Activated effector memory CD4-positive, alpha-beta T cell treated with Interleukin-2 at 50 U/mL for 16 hours (primary cell): Measurements from ENCODE around the gene FCER2.
"Not testable (repeated sequence)": the region's sequence is repeated elsewhere in the genome, so short reads cannot be mapped to it uniquely, and the experiment has no call there.

ENCODE experiments used
- DNase-seq: peaks from one replicate; pipeline ENCODE4 v3.0.0-alpha.2; 2020

The FCER2 gene

DNA sequence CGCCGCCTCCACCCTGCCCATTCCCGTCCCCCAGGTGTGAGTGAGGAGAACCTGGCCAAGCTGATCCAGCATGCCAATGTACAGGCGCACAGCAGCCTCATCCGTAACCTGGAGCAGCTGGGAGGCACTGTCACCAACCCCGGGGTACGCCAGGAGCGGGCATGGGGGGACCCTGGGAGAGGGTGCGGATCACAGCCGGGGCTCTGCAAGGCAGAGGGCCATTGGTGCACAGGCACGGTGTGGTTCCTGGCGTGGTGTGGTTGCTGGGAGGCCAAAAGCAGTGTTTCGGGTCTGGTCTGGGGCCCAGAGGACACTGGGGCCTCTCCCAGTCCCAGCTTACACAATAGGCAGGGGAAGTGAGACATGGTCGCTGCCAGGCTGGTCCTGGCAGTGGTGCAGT lies 56.8 kb downstream of the FCER2 start:
- no peak for DNase-seq

- no peak for DNase-seq
These were observed 57.4 kb downstream of the FCER2 start for GRCh38 chr19:7644550-7644877.

DNA sequence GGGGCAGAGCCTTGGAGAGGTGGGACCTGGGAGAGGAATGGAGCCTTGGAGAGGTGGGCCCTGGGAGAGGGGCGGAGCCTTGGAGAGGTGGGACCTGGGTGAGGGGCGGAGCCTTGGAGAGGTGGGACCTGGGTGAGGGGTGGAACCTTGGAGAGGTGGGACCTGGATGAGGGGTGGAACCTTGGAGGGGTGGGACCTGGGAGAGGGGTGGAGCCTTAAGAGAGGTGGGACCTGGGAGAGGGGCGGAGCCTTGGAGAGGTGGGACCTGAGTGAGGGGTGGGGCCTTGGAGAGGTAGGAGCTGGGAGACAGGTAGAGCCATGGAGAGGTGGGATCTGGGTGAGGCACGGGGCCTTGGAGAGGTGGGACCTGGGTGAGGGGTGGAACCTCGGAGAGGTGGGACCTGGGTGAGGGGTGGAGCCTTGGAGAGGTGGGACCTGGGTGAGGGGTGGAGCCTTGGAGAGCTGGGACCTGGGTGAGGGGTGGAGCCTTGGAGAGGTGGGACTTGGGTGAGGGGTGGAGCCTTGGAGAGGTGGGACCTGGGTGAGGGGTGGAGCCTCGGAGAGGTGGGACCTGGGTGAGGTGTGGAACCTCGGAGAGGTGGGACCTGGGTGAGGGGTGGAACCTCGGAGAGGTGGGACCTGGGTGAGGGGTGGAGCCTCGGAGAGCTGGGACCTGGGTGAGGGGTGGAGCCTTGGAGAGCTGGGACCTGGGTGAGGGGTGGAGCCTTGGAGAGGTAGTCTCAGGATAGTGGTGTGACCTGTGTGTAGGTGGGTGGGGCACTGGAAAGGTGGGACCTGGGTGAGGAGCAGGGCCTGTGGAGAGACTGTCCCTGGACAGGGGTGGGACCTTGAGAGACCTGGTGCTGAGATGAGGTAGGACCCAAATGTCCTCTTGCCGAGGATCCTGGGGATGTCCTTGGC lies 58.0 kb downstream of the FCER2 start:
- not testable (repeated sequence) for DNase-seq

- DNase-seq = no peak
These were observed 58.9 kb downstream of the FCER2 start for GRCh38 chr19:7643031-7643415.

DNA sequence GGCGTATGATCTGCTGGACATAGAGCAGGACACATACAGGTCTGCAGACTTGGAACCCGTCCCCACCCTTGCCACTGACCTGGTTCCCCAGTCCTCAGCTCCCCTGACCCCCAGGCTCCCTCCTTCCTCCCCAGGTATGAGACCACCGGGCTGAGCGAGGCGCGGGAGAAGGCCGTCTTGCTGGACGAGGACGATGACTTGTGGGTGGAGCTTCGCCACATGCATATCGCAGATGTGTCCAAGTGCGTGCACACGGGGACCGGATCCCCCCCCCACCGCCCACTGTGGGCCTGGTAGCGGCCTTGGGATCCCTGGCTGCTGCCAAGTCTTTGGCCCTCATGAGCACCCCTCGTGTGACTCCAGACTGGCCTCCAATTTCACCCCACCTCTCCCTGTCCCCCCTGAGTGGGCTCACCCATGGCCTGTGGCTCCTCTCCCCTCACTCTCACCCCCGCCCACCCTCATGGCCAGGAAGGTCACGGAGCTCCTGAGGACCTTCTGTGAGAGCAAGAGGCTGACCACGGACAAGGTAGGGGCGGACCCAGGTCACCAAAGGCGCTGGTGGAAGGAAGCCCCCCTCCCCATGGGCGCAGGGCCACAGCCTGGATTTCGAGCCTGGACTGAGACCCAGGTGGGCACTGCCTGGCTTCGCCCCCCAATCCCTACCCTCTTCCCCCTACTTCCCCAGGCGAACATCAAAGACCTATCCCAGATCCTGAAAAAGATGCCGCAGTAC lies 59.5 kb downstream of the FCER2 start:
- no peak for DNase-seq

DNA sequence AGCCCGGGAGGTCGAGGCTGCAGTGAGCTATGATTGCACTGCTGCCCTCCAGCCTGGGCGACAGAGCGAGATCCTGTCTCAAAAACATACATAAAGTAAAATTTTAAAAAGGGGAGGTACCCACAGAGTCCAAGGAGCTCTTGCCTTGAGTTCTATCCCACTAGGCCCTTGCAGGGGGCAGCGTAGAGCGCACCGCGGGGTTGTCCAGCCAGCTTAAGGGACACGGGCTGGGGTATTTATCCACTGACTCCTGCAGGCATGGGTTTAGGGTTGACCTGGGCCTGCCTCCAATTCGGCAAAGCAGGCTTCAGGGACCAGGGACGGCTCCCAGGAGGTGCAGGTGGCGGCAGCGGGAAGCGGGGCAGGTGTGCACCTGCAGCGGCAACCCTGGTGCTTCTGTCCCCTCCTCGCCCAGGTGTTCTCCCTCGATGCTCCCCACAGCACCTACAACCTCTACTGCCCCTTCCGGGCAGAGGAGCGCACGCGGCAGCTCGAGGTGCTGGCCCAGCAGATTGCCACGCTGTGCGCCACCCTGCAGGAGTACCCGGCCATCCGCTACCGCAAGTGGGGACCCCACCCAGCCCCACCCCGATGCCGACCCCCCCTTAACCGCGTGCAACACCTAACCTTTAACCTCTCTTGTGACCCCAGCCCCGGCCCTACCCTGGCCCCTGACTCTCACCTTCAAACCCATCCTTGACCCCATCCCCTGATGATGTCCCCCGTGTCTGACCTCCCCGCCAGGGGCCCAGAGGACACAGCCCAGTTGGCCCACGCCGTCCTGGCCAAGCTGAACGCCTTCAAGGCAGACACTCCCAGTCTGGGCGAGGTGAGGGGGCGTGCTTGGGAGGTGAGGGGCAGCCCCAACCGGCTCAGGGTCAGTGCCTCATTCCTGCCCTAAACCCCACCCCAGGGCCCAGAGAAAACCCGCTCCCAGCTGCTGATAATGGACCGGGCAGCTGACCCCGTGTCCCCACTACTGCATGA lies 60.3 kb downstream of the FCER2 start:
- no peak for DNase-seq

DNA sequence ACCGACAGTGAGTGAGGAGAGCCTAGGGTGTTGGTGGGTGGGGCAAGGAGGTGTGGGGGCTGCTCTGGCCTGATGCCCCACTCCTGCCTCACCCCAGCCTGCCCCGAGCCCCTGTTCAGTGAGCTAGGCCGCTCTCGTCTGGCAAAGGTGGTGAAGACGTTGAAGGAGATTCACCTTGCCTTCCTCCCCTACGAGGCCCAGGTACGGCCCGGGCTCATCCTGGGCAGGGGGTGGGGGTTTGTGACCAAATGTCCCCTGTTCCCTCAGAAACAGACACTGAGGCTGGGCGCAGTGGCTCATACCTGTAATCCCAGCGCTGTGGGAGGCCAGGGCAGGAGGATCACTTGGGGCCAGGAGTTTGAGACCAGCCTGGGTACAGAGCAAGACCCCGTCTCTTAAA lies 61.1 kb downstream of the FCER2 start:
- no peak for DNase-seq

DNA sequence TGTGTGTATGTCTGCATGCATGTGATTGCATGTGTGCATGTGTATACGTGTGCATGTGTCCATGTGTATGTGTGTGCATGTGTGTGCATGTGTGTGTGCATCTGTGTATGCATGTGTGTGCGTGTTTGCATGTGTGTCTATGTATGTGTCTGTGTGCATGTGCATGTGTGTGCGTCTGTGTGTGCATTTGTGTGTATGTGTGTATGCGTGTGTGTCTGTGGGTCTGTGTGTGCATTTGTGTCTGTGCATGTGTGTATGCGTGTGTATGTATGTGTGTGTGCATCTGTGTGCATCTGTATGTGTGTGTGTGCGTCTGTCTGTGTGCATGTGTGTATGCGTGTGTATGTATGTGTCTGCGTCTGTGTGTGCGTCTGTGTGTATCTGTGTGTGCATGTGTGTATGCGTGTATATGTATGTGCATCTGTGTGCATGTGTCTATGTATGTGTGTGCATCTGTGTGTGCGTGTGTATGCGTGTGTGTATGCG lies 62.0 kb downstream of the FCER2 start:
- DNase-seq = no peak

GRCh38 chr19:7638802-7639465 lies 63.0 kb downstream of the FCER2 start:
- DNase-seq = no peak
